Memory B cell (primary cell): ENCODE measurements around the gene SIPA1L3.
"Not testable (repeated sequence)": the region's sequence is repeated elsewhere in the genome, so short reads cannot be mapped to it uniquely, and the experiment has no call there.

Experiments
- ATAC-seq: fragments of 150-1000 bp; cut with Tn5 transposase; 2 replicates; pipeline ENCODE4 v1.10.0; 2021; ENCODE audit warnings: low read depth, mild to moderate bottlenecking, moderate library complexity
- DNase-seq, 2 donors: peaks; one replicate each; pipeline ENCODE4 v3.0.0; 2022; ENCODE audit warnings: low spot score in 2 of 2
- H3K27ac Mint-ChIP-seq: one replicate; pipeline ENCODE4 v1.8.0; 2022; ENCODE audit warnings: mild to moderate bottlenecking, moderate library complexity, mixed read lengths
- H3K27me3 Mint-ChIP-seq: one replicate; pipeline ENCODE4 v1.8.0; 2022; ENCODE audit warnings: mixed read lengths
- H3K36me3 Mint-ChIP-seq: one replicate; pipeline ENCODE4 v1.8.0; 2022; ENCODE audit warnings: mild to moderate bottlenecking, mixed read lengths
- H3K4me1 Mint-ChIP-seq: one replicate; pipeline ENCODE4 v1.8.0; 2022; ENCODE audit warnings: mixed read lengths
- H3K4me3 Mint-ChIP-seq: one replicate; pipeline ENCODE4 v1.8.0; 2022; ENCODE audit warnings: mild to moderate bottlenecking, moderate library complexity, mixed read lengths
- H3K9me3 Mint-ChIP-seq: one replicate; pipeline ENCODE4 v1.8.0; 2022; ENCODE audit warnings: mixed read lengths

The SIPA1L3 gene, protein sequence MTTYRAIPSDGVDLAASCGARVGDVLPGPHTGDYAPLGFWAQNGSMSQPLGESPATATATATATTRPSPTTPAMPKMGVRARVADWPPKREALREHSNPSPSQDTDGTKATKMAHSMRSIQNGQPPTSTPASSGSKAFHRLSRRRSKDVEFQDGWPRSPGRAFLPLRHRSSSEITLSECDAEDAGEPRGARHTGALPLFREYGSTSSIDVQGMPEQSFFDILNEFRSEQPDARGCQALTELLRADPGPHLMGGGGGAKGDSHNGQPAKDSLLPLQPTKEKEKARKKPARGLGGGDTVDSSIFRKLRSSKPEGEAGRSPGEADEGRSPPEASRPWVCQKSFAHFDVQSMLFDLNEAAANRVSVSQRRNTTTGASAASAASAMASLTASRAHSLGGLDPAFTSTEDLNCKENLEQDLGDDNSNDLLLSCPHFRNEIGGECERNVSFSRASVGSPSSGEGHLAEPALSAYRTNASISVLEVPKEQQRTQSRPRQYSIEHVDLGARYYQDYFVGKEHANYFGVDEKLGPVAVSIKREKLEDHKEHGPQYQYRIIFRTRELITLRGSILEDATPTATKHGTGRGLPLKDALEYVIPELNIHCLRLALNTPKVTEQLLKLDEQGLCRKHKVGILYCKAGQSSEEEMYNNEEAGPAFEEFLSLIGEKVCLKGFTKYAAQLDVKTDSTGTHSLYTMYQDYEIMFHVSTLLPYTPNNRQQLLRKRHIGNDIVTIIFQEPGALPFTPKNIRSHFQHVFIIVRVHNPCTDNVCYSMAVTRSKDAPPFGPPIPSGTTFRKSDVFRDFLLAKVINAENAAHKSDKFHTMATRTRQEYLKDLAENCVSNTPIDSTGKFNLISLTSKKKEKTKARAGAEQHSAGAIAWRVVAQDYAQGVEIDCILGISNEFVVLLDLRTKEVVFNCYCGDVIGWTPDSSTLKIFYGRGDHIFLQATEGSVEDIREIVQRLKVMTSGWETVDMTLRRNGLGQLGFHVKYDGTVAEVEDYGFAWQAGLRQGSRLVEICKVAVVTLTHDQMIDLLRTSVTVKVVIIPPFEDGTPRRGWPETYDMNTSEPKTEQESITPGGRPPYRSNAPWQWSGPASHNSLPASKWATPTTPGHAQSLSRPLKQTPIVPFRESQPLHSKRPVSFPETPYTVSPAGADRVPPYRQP (N-terminal part only)

GRCh38 chr19:37906869-37907734, at the start of gene SIPA1L3:
Gene SIPA1L3 (plus strand): TSS chr19:37907208. CDS start chr19:38081566, 174,358 bp downstream.
- H3K36me3 Mint-ChIP-seq, result peaks cover 3% of the 10 kb centered on the region
- DNase-seq, result peak; percentile 86 to 92
- H3K9me3 Mint-ChIP-seq, result no peaks in the 10 kb centered on the region
- H3K4me3 Mint-ChIP-seq, result peak within 1 kb of the TSS; percentile 85
- H3K27ac Mint-ChIP-seq, result peak within 1 kb of the TSS; percentile 66
- H3K4me1 Mint-ChIP-seq, result peaks cover 44% of the 10 kb centered on the region
- H3K27me3 Mint-ChIP-seq, result no peaks in the 10 kb centered on the region
- ATAC-seq, result peak; percentile 94

DNA sequence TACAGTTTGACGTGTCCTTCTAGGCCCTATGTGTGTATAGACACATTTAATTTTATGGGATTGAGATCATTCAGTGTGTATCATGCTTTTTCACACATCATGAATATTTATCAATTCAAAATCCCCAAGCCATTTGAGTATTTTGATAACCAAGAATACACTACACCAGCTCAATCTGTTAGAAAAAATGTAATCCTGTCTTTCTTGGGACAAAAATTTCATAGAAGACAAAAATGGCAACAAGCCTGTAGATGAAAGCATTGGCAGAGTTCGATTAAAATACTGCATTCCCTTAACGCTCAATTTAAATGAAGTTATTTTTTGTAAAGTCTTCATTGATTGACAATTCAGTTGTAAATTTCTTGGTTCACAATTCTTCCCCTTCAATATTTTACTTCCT, 42.5 kb upstream of the SIPA1L3 start:
- no peaks in the 10 kb centered on the region for H3K4me1 Mint-ChIP-seq
- H3K27me3 Mint-ChIP-seq, result peaks cover 6% of the 10 kb centered on the region
- no peak overlapping the region for H3K4me3 Mint-ChIP-seq
- no peaks in the 10 kb centered on the region for H3K9me3 Mint-ChIP-seq
- no peak overlapping the region for H3K27ac Mint-ChIP-seq
- DNase-seq, result no peak
- H3K36me3 Mint-ChIP-seq, result no peaks in the 10 kb centered on the region
- ATAC-seq, result no peak

- H3K36me3 Mint-ChIP-seq, H3K27ac Mint-ChIP-seq, DNase-seq, H3K9me3 Mint-ChIP-seq, H3K4me3 Mint-ChIP-seq, ATAC-seq, H3K27me3 Mint-ChIP-seq, H3K4me1 Mint-ChIP-seq: not testable (repeated sequence)
Observed at GRCh38 chr19:37865930-37866329, 41.1 kb upstream of the SIPA1L3 start.

DNA sequence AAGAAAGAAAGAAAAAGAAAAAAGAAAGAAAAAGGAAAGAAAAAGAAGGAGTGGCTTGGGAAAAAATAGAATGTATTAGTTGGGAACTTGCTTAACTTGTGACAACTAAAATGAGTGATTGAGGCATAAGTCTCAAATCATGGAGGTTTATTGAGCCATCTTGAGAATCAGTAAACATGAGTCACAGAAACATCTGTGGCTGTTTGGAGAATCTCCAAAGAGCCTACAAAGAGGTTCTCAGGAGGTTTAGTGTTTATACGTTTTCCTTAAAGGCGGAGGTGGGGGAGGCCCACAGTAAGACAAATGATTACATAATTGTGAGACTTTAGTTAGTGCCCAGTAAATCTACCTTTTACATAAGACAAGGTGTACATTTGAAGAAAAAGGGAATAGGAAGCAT, 39.2 kb upstream of the SIPA1L3 start:
- no peak overlapping the region for H3K4me3 Mint-ChIP-seq
- peaks cover 3% of the 10 kb centered on the region for H3K4me1 Mint-ChIP-seq
- H3K36me3 Mint-ChIP-seq, result no peaks in the 10 kb centered on the region
- no peaks in the 10 kb centered on the region for H3K9me3 Mint-ChIP-seq
- DNase-seq (no peak), ATAC-seq (no peak)
- no peak overlapping the region for H3K27ac Mint-ChIP-seq
- H3K27me3 Mint-ChIP-seq, result peaks cover 12% of the 10 kb centered on the region

GRCh38 chr19:37869766-37870340, 37.2 kb upstream of the SIPA1L3 start:
- DNase-seq (no peak), ATAC-seq (no peak)
- peaks cover 3% of the 10 kb centered on the region for H3K4me1 Mint-ChIP-seq
- no peak overlapping the region for H3K27ac Mint-ChIP-seq
- no peaks in the 10 kb centered on the region for H3K9me3 Mint-ChIP-seq
- H3K36me3 Mint-ChIP-seq, result no peaks in the 10 kb centered on the region
- H3K27me3 Mint-ChIP-seq, result peaks cover 16% of the 10 kb centered on the region
- no peak overlapping the region for H3K4me3 Mint-ChIP-seq

- Mint-ChIP-seq H3K27me3 (peaks cover 13% of the 10 kb centered on the region), H3K36me3 (no peaks in the 10 kb centered on the region), H3K4me1 (peaks cover 3% of the 10 kb centered on the region), H3K4me3 (no peak overlapping the region), H3K27ac (no peak overlapping the region), H3K9me3 (no peaks in the 10 kb centered on the region)
- no peak for ATAC-seq
- DNase-seq, result no peak
Observed at GRCh38 chr19:37872383-37872782, 34.6 kb upstream of the SIPA1L3 start.

- Mint-ChIP-seq H3K36me3 (no peaks in the 10 kb centered on the region), H3K4me3 (no peak overlapping the region), H3K27me3 (peaks cover 10% of the 10 kb centered on the region), H3K4me1 (peaks cover 3% of the 10 kb centered on the region), H3K27ac (no peak overlapping the region), H3K9me3 (no peaks in the 10 kb centered on the region)
- ATAC-seq (no peak), DNase-seq (no peak)
Observed at GRCh38 chr19:37874784-37875183, 32.2 kb upstream of the SIPA1L3 start.

DNA sequence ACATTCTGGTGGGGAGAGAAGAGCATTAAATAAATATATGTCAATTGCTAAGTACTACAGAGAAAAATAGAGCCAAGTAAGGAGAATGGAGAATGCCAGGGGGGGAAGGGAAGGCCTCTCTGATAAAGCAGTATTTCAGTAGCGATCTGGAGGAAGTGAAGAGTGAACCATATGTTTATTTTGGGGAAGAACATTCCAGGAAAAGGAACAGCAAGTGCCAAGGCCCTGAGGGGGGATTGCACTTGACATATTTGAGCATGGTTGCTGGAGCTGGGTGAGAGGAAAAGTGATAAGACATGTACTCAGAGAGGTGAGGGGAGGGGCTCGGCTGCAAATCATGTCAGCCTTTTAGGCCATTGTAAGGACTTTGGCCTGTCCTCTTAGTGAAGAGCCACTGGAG, 31.0 kb upstream of the SIPA1L3 start:
- Mint-ChIP-seq H3K36me3 (no peaks in the 10 kb centered on the region), H3K27ac (no peak overlapping the region), H3K4me3 (no peak overlapping the region), H3K27me3 (peaks cover 10% of the 10 kb centered on the region), H3K9me3 (no peaks in the 10 kb centered on the region), H3K4me1 (peaks cover 3% of the 10 kb centered on the region)
- no peak for DNase-seq
- no peak for ATAC-seq

GRCh38 chr19:37877147-37877546, 29.9 kb upstream of the SIPA1L3 start:
- Mint-ChIP-seq H3K36me3 (no peaks in the 10 kb centered on the region), H3K27ac (no peak overlapping the region), H3K9me3 (peaks cover 1% of the 10 kb centered on the region), H3K4me1 (peaks cover 3% of the 10 kb centered on the region), H3K27me3 (peaks cover 8% of the 10 kb centered on the region), H3K4me3 (no peak overlapping the region)
- DNase-seq (no peak), ATAC-seq (no peak)

GRCh38 chr19:37885392-37885791, 21.6 kb upstream of the SIPA1L3 start:
- ATAC-seq (no peak), DNase-seq (no peak)
- no peak overlapping the region for H3K4me3 Mint-ChIP-seq
- no peaks in the 10 kb centered on the region for H3K27me3 Mint-ChIP-seq
- no peaks in the 10 kb centered on the region for H3K4me1 Mint-ChIP-seq
- no peak overlapping the region for H3K27ac Mint-ChIP-seq
- H3K36me3 Mint-ChIP-seq, result peaks cover 3% of the 10 kb centered on the region
- peaks cover 1% of the 10 kb centered on the region for H3K9me3 Mint-ChIP-seq

DNA sequence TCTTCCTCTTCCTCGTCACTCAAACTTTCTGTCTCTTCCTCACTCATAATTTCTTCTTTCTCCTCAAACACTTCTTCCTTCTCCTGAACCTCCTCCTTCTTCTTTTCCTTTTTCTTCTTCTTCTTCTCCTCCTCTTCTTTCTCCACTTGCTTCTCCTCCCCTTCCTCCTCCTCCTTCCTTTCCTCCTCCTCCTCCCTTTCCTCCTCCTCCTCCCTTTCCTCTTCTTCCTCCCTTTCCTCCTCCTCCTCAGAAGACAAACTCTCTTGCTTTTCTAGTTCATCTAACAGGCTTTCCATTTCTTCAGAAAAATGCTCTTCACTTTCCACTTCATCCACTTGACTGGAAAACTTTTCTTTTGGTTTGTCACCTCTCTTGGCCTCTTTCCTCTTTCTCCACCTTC, 20.4 kb upstream of the SIPA1L3 start:
- Mint-ChIP-seq H3K4me3 (no peak overlapping the region), H3K27me3 (peaks cover under 1% of the 10 kb centered on the region), H3K9me3 (peaks cover 1% of the 10 kb centered on the region), H3K4me1 (no peaks in the 10 kb centered on the region), H3K27ac (no peak overlapping the region), H3K36me3 (peaks cover 3% of the 10 kb centered on the region)
- ATAC-seq, result no peak
- no peak for DNase-seq

DNA sequence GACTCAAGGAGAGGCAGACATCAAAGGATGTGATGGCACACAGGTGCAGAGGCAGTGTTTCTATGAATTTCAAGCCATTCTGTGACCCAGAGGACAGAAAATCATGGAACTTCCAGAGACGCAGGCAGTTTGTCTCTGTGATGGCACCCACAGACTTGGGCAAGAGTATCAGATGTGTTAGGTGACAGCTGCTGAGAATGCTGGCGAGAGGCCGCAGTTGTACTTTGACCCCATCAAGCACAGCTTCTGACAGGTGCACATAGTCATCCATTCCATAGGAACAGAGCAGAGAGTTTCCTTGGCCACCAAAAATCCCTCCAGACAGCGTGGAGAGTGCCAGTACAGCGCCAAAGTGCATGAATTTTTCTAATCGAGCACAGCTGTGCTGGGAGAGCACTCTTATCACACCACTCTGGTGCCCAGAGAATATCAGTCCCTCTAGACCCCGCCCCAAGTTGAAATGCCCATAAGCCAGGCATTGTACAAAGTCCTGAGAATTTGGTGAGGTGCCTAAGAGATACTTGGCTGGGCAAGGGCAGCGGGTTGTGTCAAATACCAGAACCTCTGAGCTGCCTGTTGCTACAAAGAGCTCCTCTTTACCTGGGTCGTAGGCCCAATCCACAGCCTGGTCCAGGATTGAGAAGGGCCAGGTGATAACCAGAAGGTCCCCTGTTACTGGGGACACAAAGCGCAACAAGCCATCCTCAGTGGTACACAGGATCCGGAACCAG, 13.0 kb upstream of the SIPA1L3 start:
- no peak overlapping the region for H3K4me3 Mint-ChIP-seq
- no peaks in the 10 kb centered on the region for H3K9me3 Mint-ChIP-seq
- DNase-seq (no peak), ATAC-seq (no peak)
- H3K4me1 Mint-ChIP-seq, result peaks cover 4% of the 10 kb centered on the region
- peaks cover 10% of the 10 kb centered on the region for H3K27me3 Mint-ChIP-seq
- no peak overlapping the region for H3K27ac Mint-ChIP-seq
- no peaks in the 10 kb centered on the region for H3K36me3 Mint-ChIP-seq
